Measurements from ENCODE around the gene UMPS.

The UMPS gene

GRCh38 chr3:124700880-124701684, 29.2 kb upstream of the UMPS start:
- Histone ChIP-seq H3K79me2 (ENCODE audit: insufficient read depth, low read length) (no peaks in the 10 kb centered on the region), H3K36me3 (ENCODE audit: low read length) (no peaks in the 10 kb centered on the region), H3F3A (ENCODE audit: insufficient read depth) (no peaks in the 10 kb centered on the region), H2AFZ (ENCODE audit: low read depth, low read length, severe bottlenecking) (no peak overlapping the region), H3K27ac (ENCODE audit: low read depth, low read length) (no peak overlapping the region), H3K9me2 (replicated peaks; ENCODE audit: insufficient read depth, low read length) (no peaks in the 10 kb centered on the region), H3K9ac (ENCODE audit: low read length) (no peak overlapping the region), H3K27me3 (ENCODE audit: low read length) (no peaks in the 10 kb centered on the region), H4K20me1 (ENCODE audit: low read depth, low read length) (no peaks in the 10 kb centered on the region), H3K4me3 (ENCODE audit: insufficient read depth, low read length, poor library complexity, severe bottlenecking) (no peak overlapping the region), H3K4me2 (ENCODE audit: low read depth, low read length, poor library complexity, severe bottlenecking) (no peak overlapping the region), H3K9me3 (ENCODE audit: insufficient read depth, low read length) (no peaks in the 10 kb centered on the region)
- TF ChIP-seq CTCF (IDR thresholded peaks at IDR 0.05; ENCODE audit: insufficient read depth, low read length, poor library complexity, severe bottlenecking), result no peak
- TF ChIP-seq EZH2phosphoT487 (conservative IDR thresholded peaks at IDR 0.05; ENCODE audit: low read length), result no peak

- no peak overlapping the region for H3K27ac ChIP-seq (ENCODE audit: low read depth, low read length)
- no peaks in the 10 kb centered on the region for H3K79me2 ChIP-seq (ENCODE audit: insufficient read depth, low read length)
- H3K9me3 ChIP-seq (ENCODE audit: insufficient read depth, low read length), result no peaks in the 10 kb centered on the region
- H4K20me1 ChIP-seq (ENCODE audit: low read depth, low read length), result no peaks in the 10 kb centered on the region
- H3K9ac ChIP-seq (ENCODE audit: low read length), result no peak overlapping the region
- no peaks in the 10 kb centered on the region for H3K36me3 ChIP-seq (ENCODE audit: low read length)
- H3K27me3 ChIP-seq (ENCODE audit: low read length), result no peaks in the 10 kb centered on the region
- TF ChIP-seq EZH2phosphoT487 (conservative IDR thresholded peaks at IDR 0.05; ENCODE audit: low read length) (no peak), CTCF (IDR thresholded peaks at IDR 0.05; ENCODE audit: insufficient read depth, low read length, poor library complexity, severe bottlenecking) (no peak)
- no peak overlapping the region for H2AFZ ChIP-seq (ENCODE audit: low read depth, low read length, severe bottlenecking)
- H3K4me3 ChIP-seq (ENCODE audit: insufficient read depth, low read length, poor library complexity, severe bottlenecking), result no peak overlapping the region
- H3F3A ChIP-seq (ENCODE audit: insufficient read depth), result no peaks in the 10 kb centered on the region
- no peak overlapping the region for H3K4me2 ChIP-seq (ENCODE audit: low read depth, low read length, poor library complexity, severe bottlenecking)
- H3K9me2 ChIP-seq (replicated peaks; ENCODE audit: insufficient read depth, low read length), result no peaks in the 10 kb centered on the region
Measured at GRCh38 chr3:124701687-124702086, 28.6 kb upstream of the UMPS start.

GRCh38 chr3:124702950-124703349, 27.3 kb upstream of the UMPS start:
- Histone ChIP-seq H3K4me2 (ENCODE audit: low read depth, low read length, poor library complexity, severe bottlenecking) (no peak overlapping the region), H3F3A (ENCODE audit: insufficient read depth) (no peaks in the 10 kb centered on the region), H3K27me3 (ENCODE audit: low read length) (no peaks in the 10 kb centered on the region), H3K9ac (ENCODE audit: low read length) (no peak overlapping the region), H3K9me3 (ENCODE audit: insufficient read depth, low read length) (no peaks in the 10 kb centered on the region), H3K36me3 (ENCODE audit: low read length) (no peaks in the 10 kb centered on the region), H3K4me3 (ENCODE audit: insufficient read depth, low read length, poor library complexity, severe bottlenecking) (no peak overlapping the region), H3K27ac (ENCODE audit: low read depth, low read length) (no peak overlapping the region), H2AFZ (ENCODE audit: low read depth, low read length, severe bottlenecking) (no peak overlapping the region), H3K9me2 (replicated peaks; ENCODE audit: insufficient read depth, low read length) (no peaks in the 10 kb centered on the region), H3K79me2 (ENCODE audit: insufficient read depth, low read length) (no peaks in the 10 kb centered on the region), H4K20me1 (ENCODE audit: low read depth, low read length) (no peaks in the 10 kb centered on the region)
- TF ChIP-seq CTCF (IDR thresholded peaks at IDR 0.05; ENCODE audit: insufficient read depth, low read length, poor library complexity, severe bottlenecking), result no peak
- TF ChIP-seq EZH2phosphoT487 (conservative IDR thresholded peaks at IDR 0.05; ENCODE audit: low read length), result no peak
